Peyer's patch (tissue), 4 donors: ENCODE results near the gene PDZD8.

Experiments used
- CTCF ChIP-seq, 6 experiments: fragments of 450-650 bp in 4 of 6; fragments of 200-600 bp in 2 of 6; sonication (generic) in 1 of 6; IDR thresholded peaks; one replicate each; pipeline ENCODE4 v1.5.1; 2017 to 2019; ENCODE audit warnings: antibody characterized with exemption in 6 of 6, mild to moderate bottlenecking in 3 of 6, moderate library complexity in 1 of 6
- POLR2A ChIP-seq, 2 donors: fragments of 450-650 bp; IDR thresholded peaks; one replicate each; pipeline ENCODE4 v1.5.1; 2017; ENCODE audit warnings: antibody characterized with exemption in 2 of 2, mild to moderate bottlenecking in 2 of 2, moderate library complexity in 2 of 2

GRCh38 chr10:117352724-117353123 lies 22.5 kb downstream of the PDZD8 start:
- TF ChIP-seq CTCF (IDR thresholded peaks at IDR 0.05) (no peak), POLR2A (IDR thresholded peaks at IDR 0.05) (no peak)
